Fibroblast of upper back skin (primary cell): ENCODE data around the gene LTO1.

Experiments
- DNase-seq: peaks from one replicate; pipeline ENCODE4 v3.0.0-alpha.2; 2013

The LTO1 gene

DNA sequence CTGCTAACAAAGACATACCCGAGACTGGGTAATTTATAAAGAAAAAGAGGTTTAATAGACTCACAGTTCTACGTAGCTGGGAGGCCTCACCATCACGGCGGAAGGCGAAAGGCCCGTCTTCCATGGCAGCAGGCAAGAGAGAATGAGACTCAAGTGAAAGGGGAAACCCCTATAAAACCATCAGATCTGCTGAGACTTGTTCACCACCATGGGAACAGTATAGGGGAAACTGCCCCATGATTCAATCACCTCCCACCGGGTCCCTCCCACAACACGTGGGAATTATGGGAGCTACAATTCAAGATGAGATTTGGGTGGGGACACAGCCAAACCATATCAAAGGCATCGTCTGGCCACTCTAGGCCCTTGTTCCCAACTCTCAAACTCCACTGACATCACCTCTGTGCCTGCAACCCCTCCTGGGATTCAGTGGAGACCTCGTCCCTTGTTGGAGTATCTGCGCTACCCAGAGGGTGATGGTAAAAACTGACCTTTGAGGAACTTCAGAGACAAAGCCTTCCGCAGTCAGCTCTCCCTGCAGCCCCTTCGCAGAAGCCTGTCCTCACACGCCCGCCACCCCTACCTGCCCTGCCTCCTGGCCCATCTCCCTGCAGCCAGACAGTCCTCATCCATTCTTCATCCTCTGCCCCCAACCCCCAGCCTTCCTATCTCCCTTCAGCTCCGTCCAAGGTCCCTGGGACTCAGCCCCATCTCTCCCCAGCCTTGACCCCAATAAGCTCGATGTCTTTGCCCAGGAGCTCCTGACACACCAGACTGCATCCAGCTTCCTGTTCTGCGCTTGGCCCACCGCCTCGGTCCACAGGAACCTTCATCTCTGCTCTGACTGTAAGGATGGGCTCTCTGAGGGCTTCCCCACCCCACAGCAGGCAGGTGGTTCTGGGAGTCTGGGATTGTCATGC, 18.4 kb downstream of the LTO1 start:
- no peak for DNase-seq

- DNase-seq, result no peak
Observed at GRCh38 chr11:69655479-69656428, 19.4 kb downstream of the LTO1 start.

GRCh38 chr11:69654660-69655478, 20.3 kb downstream of the LTO1 start:
- DNase-seq, result no peak

DNA sequence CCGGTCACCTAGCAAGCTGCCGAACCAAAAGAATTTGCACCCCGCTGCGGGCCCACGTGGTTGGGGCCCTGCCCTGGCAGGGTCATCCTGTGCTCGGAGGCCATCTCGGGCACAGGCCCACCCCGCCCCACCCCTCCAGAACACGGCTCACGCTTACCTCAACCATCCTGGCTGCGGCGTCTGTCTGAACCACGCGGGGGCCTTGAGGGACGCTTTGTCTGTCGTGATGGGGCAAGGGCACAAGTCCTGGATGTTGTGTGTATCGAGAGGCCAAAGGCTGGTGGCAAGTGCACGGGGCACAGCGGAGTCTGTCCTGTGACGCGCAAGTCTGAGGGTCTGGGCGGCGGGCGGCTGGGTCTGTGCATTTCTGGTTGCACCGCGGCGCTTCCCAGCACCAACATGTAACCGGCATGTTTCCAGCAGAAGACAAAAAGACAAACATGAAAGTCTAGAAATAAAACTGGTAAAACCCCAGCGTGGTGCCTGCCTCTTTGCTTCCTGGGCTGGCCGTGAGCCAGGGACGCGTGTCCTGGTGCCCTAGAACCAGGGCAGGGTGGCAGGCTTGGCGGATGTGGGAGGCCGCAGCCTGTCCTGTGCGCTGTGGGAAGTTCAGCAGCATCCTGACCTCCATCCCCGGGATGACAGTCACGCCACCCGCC, 21.0 kb downstream of the LTO1 start:
- no peak for DNase-seq

DNA sequence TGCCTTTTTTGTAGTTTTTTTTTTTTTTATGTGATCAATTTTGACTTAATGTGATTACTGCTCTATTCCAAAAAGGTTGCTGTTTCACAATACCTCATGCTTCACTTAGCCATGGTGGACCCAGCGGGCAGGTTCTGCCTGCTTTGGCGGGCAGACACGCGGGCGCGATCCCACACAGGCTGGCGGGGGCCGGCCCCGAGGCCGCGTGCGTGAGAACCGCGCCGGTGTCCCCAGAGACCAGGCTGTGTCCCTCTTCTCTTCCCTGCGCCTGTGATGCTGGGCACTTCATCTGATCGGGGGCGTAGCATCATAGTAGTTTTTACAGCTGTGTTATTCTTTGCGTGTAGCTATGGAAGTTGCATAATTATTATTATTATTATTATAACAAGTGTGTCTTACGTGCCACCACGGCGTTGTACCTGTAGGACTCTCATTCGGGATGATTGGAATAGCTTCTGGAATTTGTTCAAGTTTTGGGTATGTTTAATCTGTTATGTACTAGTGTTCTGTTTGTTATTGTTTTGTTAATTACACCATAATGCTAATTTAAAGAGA, 21.7 kb downstream of the LTO1 start:
- no peak for DNase-seq

DNA sequence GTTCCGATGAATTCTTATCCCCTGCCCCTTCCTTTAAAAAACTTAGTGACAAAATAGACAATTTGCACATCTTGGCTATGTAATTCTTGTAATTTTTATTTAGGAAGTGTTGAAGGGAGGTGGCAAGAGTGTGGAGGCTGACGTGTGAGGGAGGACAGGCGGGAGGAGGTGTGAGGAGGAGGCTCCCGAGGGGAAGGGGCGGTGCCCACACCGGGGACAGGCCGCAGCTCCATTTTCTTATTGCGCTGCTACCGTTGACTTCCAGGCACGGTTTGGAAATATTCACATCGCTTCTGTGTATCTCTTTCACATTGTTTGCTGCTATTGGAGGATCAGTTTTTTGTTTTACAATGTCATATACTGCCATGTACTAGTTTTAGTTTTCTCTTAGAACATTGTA, 22.2 kb downstream of the LTO1 start:
- no peak for DNase-seq

DNA sequence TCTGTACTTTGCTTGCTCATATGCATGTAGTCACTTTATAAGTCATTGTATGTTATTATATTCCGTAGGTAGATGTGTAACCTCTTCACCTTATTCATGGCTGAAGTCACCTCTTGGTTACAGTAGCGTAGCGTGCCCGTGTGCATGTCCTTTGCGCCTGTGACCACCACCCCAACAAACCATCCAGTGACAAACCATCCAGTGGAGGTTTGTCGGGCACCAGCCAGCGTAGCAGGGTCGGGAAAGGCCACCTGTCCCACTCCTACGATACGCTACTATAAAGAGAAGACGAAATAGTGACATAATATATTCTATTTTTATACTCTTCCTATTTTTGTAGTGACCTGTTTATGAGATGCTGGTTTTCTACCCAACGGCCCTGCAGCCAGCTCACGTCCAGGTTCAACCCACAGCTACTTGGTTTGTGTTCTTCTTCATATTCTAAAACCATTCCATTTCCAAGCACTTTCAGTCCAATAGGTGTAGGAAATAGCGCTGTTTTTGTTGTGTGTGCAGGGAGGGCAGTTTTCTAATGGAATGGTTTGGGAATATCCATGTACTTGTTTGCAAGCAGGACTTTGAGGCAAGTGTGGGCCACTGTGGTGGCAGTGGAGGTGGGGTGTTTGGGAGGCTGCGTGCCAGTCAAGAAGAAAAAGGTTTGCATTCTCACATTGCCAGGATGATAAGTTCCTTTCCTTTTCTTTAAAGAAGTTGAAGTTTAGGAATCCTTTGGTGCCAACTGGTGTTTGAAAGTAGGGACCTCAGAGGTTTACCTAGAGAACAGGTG, 23.1 kb downstream of the LTO1 start:
- no peak for DNase-seq

DNA sequence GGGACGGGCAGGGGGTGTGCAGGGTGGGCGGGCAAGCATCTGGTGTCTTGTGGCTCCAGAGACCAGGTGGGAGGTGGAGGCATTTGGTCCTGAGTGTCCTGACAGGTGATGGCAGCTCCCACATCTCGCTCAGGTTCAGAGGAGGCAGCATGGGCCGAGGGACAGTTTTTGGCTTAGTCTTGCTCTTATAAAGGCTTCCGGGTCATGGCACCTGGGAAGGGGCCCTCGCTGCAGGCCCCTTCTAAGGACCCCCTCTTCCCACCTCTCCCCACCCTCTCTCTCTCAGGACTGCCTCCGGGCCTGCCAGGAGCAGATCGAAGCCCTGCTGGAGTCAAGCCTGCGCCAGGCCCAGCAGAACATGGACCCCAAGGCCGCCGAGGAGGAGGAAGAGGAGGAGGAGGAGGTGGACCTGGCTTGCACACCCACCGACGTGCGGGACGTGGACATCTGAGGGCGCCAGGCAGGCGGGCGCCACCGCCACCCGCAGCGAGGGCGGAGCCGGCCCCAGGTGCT, 24.3 kb downstream of the LTO1 start:
- DNase-seq, result no peak

DNA sequence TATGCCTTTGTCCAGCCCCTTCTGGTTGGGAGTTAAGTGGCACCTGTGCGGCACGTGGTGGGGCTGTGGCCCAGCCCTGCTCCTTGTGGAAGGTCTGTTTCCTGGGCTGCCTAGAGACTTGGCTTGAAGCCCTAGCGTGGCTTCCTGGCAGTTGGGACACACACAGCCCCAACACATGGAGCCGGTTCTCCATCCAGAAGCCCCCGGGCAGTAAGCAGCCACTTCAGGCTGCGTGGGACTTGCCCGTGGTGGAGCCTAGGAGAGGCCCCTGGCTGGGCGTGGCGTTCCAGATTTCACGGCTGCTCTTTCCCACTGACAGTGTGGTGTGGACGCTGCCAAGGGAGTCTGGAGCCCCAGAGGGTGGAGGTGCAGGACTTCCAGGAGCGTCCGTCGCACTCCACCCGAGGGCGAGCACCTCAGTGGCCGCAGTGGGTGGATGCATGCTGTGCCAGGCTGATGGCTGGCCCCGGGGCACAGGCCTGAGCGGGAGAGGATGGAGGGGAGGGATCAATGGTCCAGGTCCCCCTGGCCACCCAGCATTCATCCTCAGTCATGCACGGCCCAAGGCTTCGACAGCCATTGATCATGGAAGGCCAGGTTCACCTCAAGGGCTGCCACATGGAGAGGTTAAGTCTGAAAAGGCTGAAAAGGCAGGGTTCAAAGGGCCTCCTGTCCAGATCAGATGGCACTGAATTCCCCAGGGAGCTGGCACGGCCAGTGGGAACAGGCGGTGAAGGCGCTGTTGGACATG, 24.9 kb downstream of the LTO1 start:
- no peak for DNase-seq

GRCh38 chr11:69649576-69649900, 25.6 kb downstream of the LTO1 start:
- no peak for DNase-seq

GRCh38 chr11:69648679-69649575, 26.2 kb downstream of the LTO1 start:
- no peak for DNase-seq

DNA sequence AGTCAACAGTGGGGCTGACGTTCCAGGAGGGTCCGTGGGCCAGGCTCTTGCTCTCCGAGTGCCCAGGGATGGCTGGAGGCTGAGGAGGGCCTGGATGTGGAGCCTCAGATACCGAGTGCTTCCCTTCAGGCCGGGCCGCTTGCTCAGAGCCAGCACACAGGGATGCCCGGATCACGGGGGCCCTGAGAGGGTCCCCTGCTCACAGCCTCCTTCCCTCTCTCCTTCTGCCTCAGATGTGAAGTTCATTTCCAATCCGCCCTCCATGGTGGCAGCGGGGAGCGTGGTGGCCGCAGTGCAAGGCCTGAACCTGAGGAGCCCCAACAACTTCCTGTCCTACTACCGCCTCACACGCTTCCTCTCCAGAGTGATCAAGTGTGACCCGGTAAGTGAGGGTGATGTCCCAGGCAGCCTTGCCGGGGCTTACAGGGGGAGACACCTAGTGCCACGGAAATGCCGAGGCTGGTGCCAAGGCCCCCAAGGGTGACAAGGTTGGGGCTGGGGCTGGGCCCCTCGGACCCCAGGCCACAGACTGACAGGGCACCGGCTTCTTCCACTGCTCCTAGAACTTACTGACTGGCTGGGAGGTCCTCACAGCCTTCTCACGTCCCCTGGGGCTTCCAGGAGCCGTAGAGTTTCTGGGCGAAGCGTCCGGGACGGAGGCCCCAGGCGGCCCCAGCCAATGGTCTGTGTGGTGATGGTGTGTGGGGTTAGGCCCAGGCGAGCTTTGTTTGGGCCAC, 27.2 kb downstream of the LTO1 start:
- no peak for DNase-seq

GRCh38 chr11:69647390-69647748, 27.8 kb downstream of the LTO1 start:
- DNase-seq, result no peak

- no peak for DNase-seq
Observed at GRCh38 chr11:69646493-69647389, 28.4 kb downstream of the LTO1 start.

DNA sequence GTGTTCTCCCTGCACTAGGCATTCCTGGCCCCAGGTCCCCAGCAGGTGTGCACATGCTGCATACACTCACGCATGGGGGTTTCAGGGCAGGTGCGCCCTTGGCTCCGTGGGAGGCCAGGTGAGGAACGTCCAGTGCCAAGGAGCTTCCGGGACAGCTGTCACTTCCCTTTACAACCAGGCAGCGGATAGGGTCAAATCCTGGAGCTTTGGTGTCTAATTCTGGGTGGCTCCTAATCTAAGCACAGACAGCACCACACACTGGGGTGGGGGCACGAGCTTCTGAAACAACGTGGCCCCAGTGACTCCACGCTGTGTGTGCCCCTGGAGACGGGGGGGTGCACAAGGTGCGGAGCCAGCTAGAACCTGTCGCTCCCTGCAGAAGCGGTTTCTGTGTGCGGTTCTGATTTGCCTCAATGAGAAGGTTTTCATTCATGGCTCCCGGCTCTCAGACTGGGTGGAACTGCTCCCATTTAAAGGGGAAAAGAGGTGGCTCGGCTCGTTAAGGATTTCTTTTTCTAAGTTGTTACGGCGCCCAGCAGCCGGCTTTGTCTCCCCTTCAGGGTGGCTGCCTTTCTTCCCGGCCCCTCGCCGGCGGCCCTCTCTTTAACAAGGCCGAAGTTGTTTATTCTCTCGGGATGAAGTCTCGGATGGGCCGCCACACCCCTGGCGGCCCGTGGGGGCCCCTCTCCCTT, 29.2 kb downstream of the LTO1 start:
- no peak for DNase-seq

DNA sequence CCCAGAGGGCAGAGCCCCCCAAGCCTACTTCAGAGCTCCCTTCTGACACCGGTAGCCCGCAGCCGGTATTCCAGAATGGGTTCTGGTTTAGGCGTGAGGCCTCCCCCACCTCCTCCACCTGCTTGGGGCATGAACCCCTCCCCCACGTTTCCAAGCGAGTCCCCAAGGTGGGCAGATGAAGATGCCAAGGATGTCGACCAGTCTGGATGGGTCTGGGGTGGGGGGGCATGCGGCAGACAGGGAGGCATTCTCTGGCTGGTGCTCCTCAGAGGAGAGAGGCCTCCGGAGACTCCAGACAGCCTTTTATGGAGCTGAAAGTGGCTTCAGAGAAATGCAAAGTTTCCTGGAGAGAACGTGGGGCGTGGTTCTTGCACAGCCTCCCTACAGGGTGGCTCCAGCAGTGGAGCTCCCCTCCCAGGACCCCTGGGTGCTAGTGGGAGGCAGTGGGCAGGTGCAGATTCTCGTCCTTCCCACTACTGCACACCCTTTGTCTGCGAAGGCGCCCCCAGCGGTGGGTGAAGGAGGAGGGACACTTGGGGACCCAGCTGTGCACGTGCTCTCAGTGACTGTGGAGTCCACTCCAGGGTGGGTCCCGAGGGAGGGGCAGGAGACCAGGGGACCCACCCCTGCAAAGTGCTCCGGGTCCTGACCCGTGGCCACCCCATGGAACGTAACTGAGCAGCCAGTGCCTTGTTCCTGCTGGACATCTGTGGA, 30.0 kb downstream of the LTO1 start:
- no peak for DNase-seq
